ENCODE measurements around the gene DNAJB11. TPM values are rescaled to one million over a fixed set of nuclear protein-coding genes. Genes with fewer than 3 reads are reported as not detected.
"Not testable (repeated sequence)": the region's sequence is repeated elsewhere in the genome, so short reads cannot be mapped to it uniquely, and the experiment has no call there.

The DNAJB11 gene
- total RNA-seq, 1 donor from 2014 or later, result 34.6 TPM

DNA sequence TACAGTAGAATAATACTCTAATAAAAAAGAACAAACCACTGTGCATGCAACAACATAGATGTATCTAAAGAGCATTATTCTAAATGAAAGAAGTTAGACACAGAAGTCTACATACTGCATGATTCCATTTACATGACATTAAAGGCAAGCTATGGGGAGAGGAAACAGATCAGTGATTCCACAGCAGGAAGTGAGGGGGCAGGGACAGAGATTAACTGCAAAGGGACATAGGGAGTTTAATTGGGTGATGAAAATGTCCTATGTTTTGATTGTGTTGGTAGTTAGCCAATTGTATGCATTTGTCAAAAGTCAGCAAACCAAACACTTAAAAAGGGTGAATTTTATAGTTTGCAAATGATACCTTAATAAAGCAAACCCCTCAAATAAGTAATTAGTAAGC is 40.1 kb upstream of the DNAJB11 start:
- no peaks in the 10 kb centered on the region for H3K36me3 ChIP-seq
- H3K4me1 ChIP-seq, result no peaks in the 10 kb centered on the region
- H3K4me3 ChIP-seq, result no peak overlapping the region
- DNase-seq (ENCODE audit: extremely low spot score in 2 of 2), result no peak
- H3K9me3 ChIP-seq, result no peaks in the 10 kb centered on the region
- intact Hi-C loops (cut with DNase I), result loop anchor here (10.0 kb wide), 1 partner anchor 266 kb away; no protein-coding TSS in a partner anchor
- H3K27me3 ChIP-seq, result no peaks in the 10 kb centered on the region
- H3K27ac ChIP-seq, result no peak overlapping the region
- TF ChIP-seq POLR2A (IDR thresholded peaks at IDR 0.05) (no peak), POLR2AphosphoS5 (IDR thresholded peaks at IDR 0.05; ENCODE audit: insufficient read depth in 1 of 2, low read depth in 1 of 2) (no peak), CTCF (IDR thresholded peaks at IDR 0.05) (no peak)

- not testable (repeated sequence) for H3K27ac ChIP-seq; H3K36me3 ChIP-seq; H3K4me3 ChIP-seq; H3K9me3 ChIP-seq; DNase-seq (ENCODE audit: extremely low spot score in 2 of 2); H3K27me3 ChIP-seq; H3K4me1 ChIP-seq
- intact Hi-C loops (cut with DNase I), result loop anchor here (10.0 kb wide), 1 partner anchor 267 kb away; no protein-coding TSS in a partner anchor
Observed at GRCh38 chr3:186531694-186532093, 38.8 kb upstream of the DNAJB11 start.

GRCh38 chr3:186532598-186533072 is 37.9 kb upstream of the DNAJB11 start:
- intact Hi-C loops (cut with DNase I), result loop anchor here (10.0 kb wide), 1 partner anchor 268 kb away; no protein-coding TSS in a partner anchor
- no peak overlapping the region for H3K4me3 ChIP-seq

GRCh38 chr3:186534113-186534669 is 36.3 kb upstream of the DNAJB11 start:
- no peaks in the 10 kb centered on the region for H3K9me3 ChIP-seq
- H3K36me3 ChIP-seq, result peaks cover 0 to 4% of the 10 kb centered on the region in 2 donors
- intact Hi-C loops (cut with DNase I), result loop anchor here (10.0 kb wide), 1 partner anchor 269 kb away; no protein-coding TSS in a partner anchor
- H3K27ac ChIP-seq, result no peak overlapping the region
- no peaks in the 10 kb centered on the region for H3K27me3 ChIP-seq
- no peak overlapping the region for H3K4me3 ChIP-seq
- DNase-seq (ENCODE audit: extremely low spot score in 2 of 2), result no peak
- H3K4me1 ChIP-seq, result no peaks in the 10 kb centered on the region
- TF ChIP-seq CTCF (IDR thresholded peaks at IDR 0.05), result no peak

More at GRCh38 chr3:186532598-186533072, 37.9 kb upstream of the DNAJB11 start:
- Histone ChIP-seq H3K9me3 (no peaks in the 10 kb centered on the region), H3K27ac (no peak overlapping the region), H3K4me1 (no peaks in the 10 kb centered on the region), H3K36me3 (no peaks in the 10 kb centered on the region), H3K27me3 (no peaks in the 10 kb centered on the region)
- DNase-seq (ENCODE audit: extremely low spot score in 2 of 2), result no peak
- TF ChIP-seq CTCF (IDR thresholded peaks at IDR 0.05), result no peak
- TF ChIP-seq POLR2A (IDR thresholded peaks at IDR 0.05), result no peak
- no peak for TF ChIP-seq POLR2AphosphoS5 (IDR thresholded peaks at IDR 0.05; ENCODE audit: insufficient read depth in 1 of 2, low read depth in 1 of 2)

DNA sequence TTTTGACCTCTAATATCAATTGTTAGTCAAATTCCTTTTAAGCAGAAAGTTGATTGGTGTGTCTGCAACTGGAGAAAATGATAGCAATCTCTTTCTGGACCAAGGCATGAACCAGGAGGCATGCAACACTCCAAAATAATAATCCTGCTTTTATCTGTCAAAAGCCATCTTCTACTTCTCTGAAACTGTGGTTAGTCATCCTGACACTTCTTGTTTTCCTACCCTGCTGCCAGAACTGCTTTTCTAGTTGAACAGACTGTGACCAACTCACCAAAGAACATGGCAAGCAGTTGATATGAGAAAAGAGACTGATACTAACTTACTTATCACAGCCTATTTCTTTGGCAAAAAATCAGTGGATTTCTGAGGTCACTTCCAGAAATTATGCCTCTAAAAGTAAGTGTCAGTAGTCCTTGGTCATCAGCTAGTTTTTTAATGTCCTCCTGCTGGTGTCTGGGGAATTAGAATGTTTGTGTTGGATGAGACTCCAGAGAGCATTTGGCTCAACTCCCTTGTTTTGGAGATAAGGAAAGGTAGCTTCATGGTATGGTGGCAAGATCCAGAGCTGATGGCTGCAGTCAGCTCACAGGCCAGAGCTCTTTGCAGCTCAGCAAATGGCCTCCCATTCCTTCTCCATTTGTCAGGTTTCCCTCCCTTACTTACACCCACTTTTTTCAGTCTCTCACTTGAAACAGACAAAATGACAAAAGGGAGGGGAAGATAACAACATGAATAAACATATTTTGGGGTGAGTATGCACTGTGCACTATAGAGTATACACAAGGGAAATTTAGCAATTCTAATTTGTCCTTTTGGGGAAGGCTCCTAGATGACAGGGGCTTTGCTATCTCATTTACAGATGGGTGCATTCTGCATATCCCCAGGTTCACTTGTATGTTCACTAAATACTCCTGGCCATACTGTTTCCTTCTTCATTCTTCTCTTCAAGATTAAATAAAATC is 33.4 kb upstream of the DNAJB11 start:
- no peak overlapping the region for H3K27ac ChIP-seq
- H3K27me3 ChIP-seq, result no peaks in the 10 kb centered on the region
- H3K36me3 ChIP-seq, result peaks cover 0 to 4% of the 10 kb centered on the region in 2 donors
- DNase-seq (ENCODE audit: extremely low spot score in 2 of 2), result no peak
- H3K9me3 ChIP-seq, result no peaks in the 10 kb centered on the region
- intact Hi-C loops (cut with DNase I), result loop anchor here (10.0 kb wide), 1 partner anchor 272 kb away; no protein-coding TSS in a partner anchor
- TF ChIP-seq CTCF (IDR thresholded peaks at IDR 0.05) (no peak), POLR2AphosphoS5 (IDR thresholded peaks at IDR 0.05; ENCODE audit: insufficient read depth in 1 of 2, low read depth in 1 of 2) (no peak), POLR2A (IDR thresholded peaks at IDR 0.05) (no peak)
- H3K4me1 ChIP-seq, result no peaks in the 10 kb centered on the region
- H3K4me3 ChIP-seq, result no peak overlapping the region

Measured in vagina (tissue), 2 donors.